Keratinocyte (primary cell): ENCODE measurements around the gene SLC28A3. TPM values are rescaled to one million over a fixed set of nuclear protein-coding genes. Genes with fewer than 3 reads are reported as not detected.
"Not testable (repeated sequence)": the region's sequence is repeated elsewhere in the genome, so short reads cannot be mapped to it uniquely, and the experiment has no call there.

Source experiments
- DNase-seq: peaks from one replicate; pipeline ENCODE4 v3.0.0-alpha.2; 2011; ENCODE audit warnings: low read depth, missing footprints, low spot score
- FAIRE-seq: peaks from 2 replicates; lab custom pipeline; 2011; peaks lifted over from hg19 to GRCh38; lab: Jason Lieb, UNC
- H2AFZ ChIP-seq: 2 replicates; pipeline ENCODE4 v1.6.0; 2012; ENCODE audit warnings: low read length, control low read depth, inconsistent platforms; ENCODE audit not compliant: control insufficient read depth
- H3K27ac ChIP-seq: 2 replicates; pipeline ENCODE4 v1.5.1; 2011; ENCODE audit warnings: low read length; ENCODE audit not compliant: control insufficient read depth, insufficient read depth
- H3K27me3 ChIP-seq: 3 replicates; pipeline ENCODE4 v1.6.0; 2011; ENCODE audit warnings: low read length; ENCODE audit not compliant: control insufficient read depth, insufficient read depth; ENCODE audit errors: extremely low read depth
- H3K36me3 ChIP-seq, 2 experiments: 2 replicates in 1 of 2; 3 replicates in 1 of 2; pipeline ENCODE4 v1.5.1; 2011; ENCODE audit warnings: low read length in 2 of 2, mild to moderate bottlenecking in 1 of 2; ENCODE audit not compliant: control insufficient read depth in 2 of 2, insufficient read depth in 2 of 2; ENCODE audit errors: extremely low read depth in 1 of 2
- H3K4me1 ChIP-seq: 3 replicates; pipeline ENCODE4 v1.5.1; 2011; ENCODE audit warnings: low read length; ENCODE audit not compliant: control insufficient read depth, insufficient read depth; ENCODE audit errors: extremely low read depth
- H3K4me2 ChIP-seq: 3 replicates; pipeline ENCODE4 v1.6.0; 2011; ENCODE audit warnings: low read depth, low read length; ENCODE audit not compliant: control insufficient read depth, insufficient read depth; ENCODE audit errors: extremely low read depth
- H3K4me3 ChIP-seq, 3 experiments: fragments of 200-600 bp in 1 of 3; sonication (generic) in 1 of 3; 2 replicates in 2 of 3; 3 replicates in 1 of 3; pipeline ENCODE4 v1.5.1; 2011 to 2016; ENCODE audit warnings: low read length in 3 of 3, mild to moderate bottlenecking in 3 of 3, control low read depth in 2 of 3, inconsistent platforms in 1 of 3, low read depth in 1 of 3, mixed read lengths in 1 of 3, mixed run types in 1 of 3, moderate library complexity in 1 of 3; ENCODE audit not compliant: control insufficient read depth in 2 of 3, insufficient read depth in 2 of 3; ENCODE audit errors: extremely low read depth in 1 of 3
- H3K79me2 ChIP-seq: 2 replicates; pipeline ENCODE4 v1.6.0; 2012; ENCODE audit warnings: low read length; ENCODE audit not compliant: control insufficient read depth, insufficient read depth
- H3K9ac ChIP-seq: 3 replicates; pipeline ENCODE4 v1.6.0; 2011; ENCODE audit warnings: low read length; ENCODE audit not compliant: control insufficient read depth, insufficient read depth; ENCODE audit errors: extremely low read depth
- H3K9me1 ChIP-seq: 3 replicates; pipeline ENCODE4 v1.6.0; 2011; ENCODE audit warnings: low read length; ENCODE audit not compliant: control insufficient read depth, insufficient read depth; ENCODE audit errors: extremely low read depth
- H3K9me3 ChIP-seq: 2 replicates; pipeline ENCODE4 v1.5.1; 2012; ENCODE audit warnings: low read depth, low read length; ENCODE audit not compliant: control insufficient read depth
- H4K20me1 ChIP-seq: 3 replicates; pipeline ENCODE4 v1.6.0; 2011; ENCODE audit warnings: low read length; ENCODE audit not compliant: control insufficient read depth, insufficient read depth; ENCODE audit errors: extremely low read depth
- EZH2 ChIP-seq: IDR thresholded peaks from one replicate; pipeline ENCODE4 v1.6.1; 2012; ENCODE audit warnings: inconsistent platforms, mild to moderate bottlenecking, low read length, moderate library complexity
- dilution Hi-C: fragments of 300-500 bp; cut with MboI; formaldehyde crosslinking; loops from one replicate; pipeline ENCODE4 v1.7.0; 2020; ENCODE audit warnings: low sequenced_read_pairs; ENCODE audit not compliant: extremely low pct_ligation_motif_present
- polyA minus RNA-seq, 3 experiments: library from RNA; depleted of rRNA, polyadenylated mRNA; stranded (reverse); fragments of >200 nt; gene quantifications; 1 replicate in 1 of 3; 2 replicates in 1 of 3; 3 replicates in 1 of 3; pipeline ENCODE4 v1.2.3, GENCODE V29; 2011
- polyA plus RNA-seq, 5 experiments: library from polyadenylated mRNA; depleted of rRNA in 3 of 5; stranded (reverse) in 3 of 5; stranded (forward) in 1 of 5; unstranded in 1 of 5; fragments of >200 nt; gene quantifications; 1 replicate in 1 of 5; 2 replicates in 3 of 5; 3 replicates in 1 of 5; pipeline versions ENCODE4 v1.2.1 to v1.2.3, GENCODE V29; 2011 to 2012; ENCODE audit warnings: missing spikeins in 2 of 5, low read depth in 1 of 5, low replicate concordance in 1 of 5
- TF ChIP-seq, protein P1 (sequence below), 3 experiments: IDR thresholded peaks in 1 of 3; conservative IDR thresholded peaks in 1 of 3; optimal IDR thresholded peaks in 1 of 3; 2 replicates in 2 of 3; 3 replicates in 1 of 3; pipeline versions ENCODE3 to v1.5.1; 2011; ENCODE audit warnings: low read length in 3 of 3, mild to moderate bottlenecking in 3 of 3, moderate library complexity in 2 of 3, control low read depth in 1 of 3, inconsistent platforms in 1 of 3; ENCODE audit not compliant: insufficient read depth in 2 of 3; ENCODE audit errors: extremely low read depth in 1 of 3

The SLC28A3 gene, protein sequence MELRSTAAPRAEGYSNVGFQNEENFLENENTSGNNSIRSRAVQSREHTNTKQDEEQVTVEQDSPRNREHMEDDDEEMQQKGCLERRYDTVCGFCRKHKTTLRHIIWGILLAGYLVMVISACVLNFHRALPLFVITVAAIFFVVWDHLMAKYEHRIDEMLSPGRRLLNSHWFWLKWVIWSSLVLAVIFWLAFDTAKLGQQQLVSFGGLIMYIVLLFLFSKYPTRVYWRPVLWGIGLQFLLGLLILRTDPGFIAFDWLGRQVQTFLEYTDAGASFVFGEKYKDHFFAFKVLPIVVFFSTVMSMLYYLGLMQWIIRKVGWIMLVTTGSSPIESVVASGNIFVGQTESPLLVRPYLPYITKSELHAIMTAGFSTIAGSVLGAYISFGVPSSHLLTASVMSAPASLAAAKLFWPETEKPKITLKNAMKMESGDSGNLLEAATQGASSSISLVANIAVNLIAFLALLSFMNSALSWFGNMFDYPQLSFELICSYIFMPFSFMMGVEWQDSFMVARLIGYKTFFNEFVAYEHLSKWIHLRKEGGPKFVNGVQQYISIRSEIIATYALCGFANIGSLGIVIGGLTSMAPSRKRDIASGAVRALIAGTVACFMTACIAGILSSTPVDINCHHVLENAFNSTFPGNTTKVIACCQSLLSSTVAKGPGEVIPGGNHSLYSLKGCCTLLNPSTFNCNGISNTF
- polyA plus RNA-seq (1.1 to 4.9 TPM (median 2.4 TPM) in 3 replicates), polyA minus RNA-seq (0.89 to 3.6 TPM (median 2.3 TPM) in 3 replicates)
- 10.9 TPM for polyA plus RNA-seq (2011; ENCODE audit: low read depth)
- polyA plus RNA-seq (2011; cell fraction: cytosol; rRNA removed), result 0.35 and 1.2 TPM in 2 replicates
- polyA plus RNA-seq (2011; cell fraction: nucleus; rRNA removed), result 4.4 and 6.0 TPM in 2 replicates
- 0.77 and 8.7 TPM in 2 replicates for polyA plus RNA-seq (2012; ENCODE audit: low replicate concordance)
- polyA minus RNA-seq (2011; cell fraction: cytosol; rRNA and poly(A)+ RNA removed), result 0.38 TPM
- 3.6 and 5.8 TPM in 2 replicates for polyA minus RNA-seq (2011; cell fraction: nucleus; rRNA and poly(A)+ RNA removed)

DNA sequence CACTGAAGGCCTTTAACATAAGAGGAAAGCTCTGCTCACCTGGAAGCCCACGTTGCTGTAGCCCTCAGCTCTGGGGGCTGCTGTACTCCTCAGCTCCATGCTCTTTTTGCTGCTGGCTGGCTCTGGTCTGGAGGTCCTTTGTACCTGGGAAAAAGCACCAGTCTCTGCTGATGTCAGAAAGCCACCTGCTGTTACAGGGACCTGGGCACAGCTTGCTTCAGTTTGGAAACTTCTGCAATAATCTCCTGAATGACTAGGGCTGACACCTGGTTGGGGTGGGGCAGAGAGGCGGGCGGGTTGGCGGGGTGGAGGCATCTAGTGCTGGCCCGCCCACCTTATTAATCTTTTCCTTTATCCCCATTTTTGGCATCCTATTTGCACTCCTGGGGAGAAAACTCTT, at the start of gene SLC28A3:
Gene SLC28A3 (minus strand): TSS at position 224 of the 400 bp plus-strand sequence. CDS start 125 bp downstream, at position 99.
- H3K4me2 ChIP-seq, result peak within 1 kb of the TSS; percentile 41
- H3K27ac ChIP-seq, result peak within 1 kb of the TSS; percentile 47
- H3K9me3 ChIP-seq, result no peaks in the 10 kb centered on the region
- H3K4me1 ChIP-seq, result peaks cover 12% of the 10 kb centered on the region
- no peaks in the 10 kb centered on the region for H4K20me1 ChIP-seq
- no peaks in the 10 kb centered on the region for H3K79me2 ChIP-seq
- H3K4me3 ChIP-seq, result no peak within 1 kb of the TSS
- dilution Hi-C loops, result no loop called here
- FAIRE-seq (no peak), DNase-seq (no peak)
- H3K36me3 ChIP-seq, result no peaks in the 10 kb centered on the region
- H3K9ac ChIP-seq, result peak within 1 kb of the TSS; percentile 69
- H3K27me3 ChIP-seq, result no peaks in the 10 kb centered on the region
- TF ChIP-seq, protein P1, sequence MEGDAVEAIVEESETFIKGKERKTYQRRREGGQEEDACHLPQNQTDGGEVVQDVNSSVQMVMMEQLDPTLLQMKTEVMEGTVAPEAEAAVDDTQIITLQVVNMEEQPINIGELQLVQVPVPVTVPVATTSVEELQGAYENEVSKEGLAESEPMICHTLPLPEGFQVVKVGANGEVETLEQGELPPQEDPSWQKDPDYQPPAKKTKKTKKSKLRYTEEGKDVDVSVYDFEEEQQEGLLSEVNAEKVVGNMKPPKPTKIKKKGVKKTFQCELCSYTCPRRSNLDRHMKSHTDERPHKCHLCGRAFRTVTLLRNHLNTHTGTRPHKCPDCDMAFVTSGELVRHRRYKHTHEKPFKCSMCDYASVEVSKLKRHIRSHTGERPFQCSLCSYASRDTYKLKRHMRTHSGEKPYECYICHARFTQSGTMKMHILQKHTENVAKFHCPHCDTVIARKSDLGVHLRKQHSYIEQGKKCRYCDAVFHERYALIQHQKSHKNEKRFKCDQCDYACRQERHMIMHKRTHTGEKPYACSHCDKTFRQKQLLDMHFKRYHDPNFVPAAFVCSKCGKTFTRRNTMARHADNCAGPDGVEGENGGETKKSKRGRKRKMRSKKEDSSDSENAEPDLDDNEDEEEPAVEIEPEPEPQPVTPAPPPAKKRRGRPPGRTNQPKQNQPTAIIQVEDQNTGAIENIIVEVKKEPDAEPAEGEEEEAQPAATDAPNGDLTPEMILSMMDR (optimal IDR thresholded peaks at IDR 0.05 in 1 of 3, IDR thresholded peaks at IDR 0.05 in 1 of 3, conservative IDR thresholded peaks at IDR 0.05 in 1 of 3; ENCODE audit: extremely low read depth in 1 of 3, insufficient read depth in 2 of 3, low read length in 3 of 3), result no peak
- no peak for TF ChIP-seq EZH2
- peaks cover 4% of the 10 kb centered on the region for H3K9me1 ChIP-seq
- H2AFZ ChIP-seq, result peak within 1 kb of the TSS; percentile 15

DNA sequence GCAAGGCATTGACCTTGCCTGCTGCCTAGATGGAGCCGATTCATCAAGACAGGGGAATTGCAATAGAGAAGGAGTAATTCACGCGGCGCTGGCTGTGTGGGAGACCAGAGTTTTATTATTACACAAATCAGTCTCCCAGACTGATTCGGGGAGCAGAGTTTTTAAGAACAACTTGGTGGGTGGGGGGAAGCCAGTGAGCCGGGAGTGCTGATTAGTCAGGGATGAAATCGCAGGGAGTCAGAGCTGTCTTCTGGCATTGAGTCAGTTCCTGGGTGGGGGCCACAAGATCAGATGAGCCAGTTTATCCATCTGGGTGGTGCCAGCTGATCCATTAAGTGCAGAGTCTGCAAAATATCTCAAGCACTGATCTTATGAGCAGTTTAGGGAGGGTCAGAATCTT, 49.7 kb upstream of the SLC28A3 start:
- H3K9ac ChIP-seq, H3K79me2 ChIP-seq, H3K36me3 ChIP-seq, H2AFZ ChIP-seq, H3K9me1 ChIP-seq, H3K27me3 ChIP-seq, H4K20me1 ChIP-seq, H3K4me1 ChIP-seq, H3K4me3 ChIP-seq, dilution Hi-C loops, H3K9me3 ChIP-seq: not testable (repeated sequence)
- Histone ChIP-seq H3K27ac (peak overlapping the region; percentile 36), H3K4me2 (peak overlapping the region; percentile 2)
- DNase-seq (peak; percentile 55), FAIRE-seq (peak; percentile 76)
